DMS153 treated with DMSO at 0.1 percent for 48 hours (cell line): ENCODE data around the gene POU2F3.

Experiments used
- DNase-seq: peaks from one replicate; lab custom pipeline; 2025; ENCODE audit not compliant: unreplicated experiment; lab: John Stamatoyannopoulos, UW

The POU2F3 gene

DNA sequence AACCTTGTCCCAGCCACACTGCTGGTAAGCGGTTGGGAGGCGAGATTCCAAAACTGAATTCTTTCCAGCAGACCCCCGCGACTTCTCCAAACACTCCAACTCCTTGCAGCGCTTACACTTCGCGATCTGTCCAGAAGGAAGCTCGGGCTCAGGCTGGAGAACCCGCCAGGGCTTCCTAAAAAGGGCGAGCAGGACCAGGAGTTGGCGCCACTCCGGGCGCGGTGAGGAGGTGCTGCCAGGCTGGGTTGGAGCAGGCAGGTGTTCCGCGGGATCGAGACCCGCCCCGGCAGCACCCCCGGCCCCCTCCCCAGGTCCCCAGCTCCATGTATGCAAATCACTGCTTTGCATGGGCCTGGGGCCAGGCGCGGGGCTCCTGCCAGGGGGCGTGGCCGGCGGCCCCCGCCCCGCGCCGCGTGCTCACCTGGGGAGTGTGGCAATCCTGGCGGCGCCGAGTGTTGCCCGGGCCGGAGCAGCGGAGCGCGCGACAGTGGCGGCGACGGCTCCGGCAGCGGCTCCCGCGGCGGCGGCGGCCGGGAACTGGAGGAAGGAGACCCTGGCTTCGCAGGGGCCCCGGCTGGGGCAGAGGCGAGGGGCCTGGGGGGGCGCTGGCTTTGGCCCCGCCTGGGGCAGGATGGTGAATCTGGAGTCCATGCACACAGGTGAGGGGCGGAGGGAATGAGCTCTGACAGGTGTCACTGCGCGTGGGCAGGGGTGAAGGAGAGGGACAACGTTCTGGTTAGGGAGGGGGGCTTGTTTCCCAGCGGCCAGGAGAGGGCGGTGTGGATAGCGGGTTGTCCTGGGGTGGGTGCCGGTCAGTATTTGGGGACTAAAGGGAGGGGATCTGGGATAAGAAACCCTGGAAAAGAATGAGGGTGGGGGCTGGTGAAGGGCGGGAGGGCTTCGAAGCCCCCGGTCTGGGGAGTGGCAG, at the start of gene POU2F3:
TSS of gene POU2F3 (plus strand) at position 428 of the 928 bp plus-strand sequence. CDS start at position 632, 204 bp downstream.
- DNase-seq, result no peak

- DNase-seq, result no peak
These were observed 48.9 kb upstream of the POU2F3 start for GRCh38 chr11:120191058-120191457.

DNA sequence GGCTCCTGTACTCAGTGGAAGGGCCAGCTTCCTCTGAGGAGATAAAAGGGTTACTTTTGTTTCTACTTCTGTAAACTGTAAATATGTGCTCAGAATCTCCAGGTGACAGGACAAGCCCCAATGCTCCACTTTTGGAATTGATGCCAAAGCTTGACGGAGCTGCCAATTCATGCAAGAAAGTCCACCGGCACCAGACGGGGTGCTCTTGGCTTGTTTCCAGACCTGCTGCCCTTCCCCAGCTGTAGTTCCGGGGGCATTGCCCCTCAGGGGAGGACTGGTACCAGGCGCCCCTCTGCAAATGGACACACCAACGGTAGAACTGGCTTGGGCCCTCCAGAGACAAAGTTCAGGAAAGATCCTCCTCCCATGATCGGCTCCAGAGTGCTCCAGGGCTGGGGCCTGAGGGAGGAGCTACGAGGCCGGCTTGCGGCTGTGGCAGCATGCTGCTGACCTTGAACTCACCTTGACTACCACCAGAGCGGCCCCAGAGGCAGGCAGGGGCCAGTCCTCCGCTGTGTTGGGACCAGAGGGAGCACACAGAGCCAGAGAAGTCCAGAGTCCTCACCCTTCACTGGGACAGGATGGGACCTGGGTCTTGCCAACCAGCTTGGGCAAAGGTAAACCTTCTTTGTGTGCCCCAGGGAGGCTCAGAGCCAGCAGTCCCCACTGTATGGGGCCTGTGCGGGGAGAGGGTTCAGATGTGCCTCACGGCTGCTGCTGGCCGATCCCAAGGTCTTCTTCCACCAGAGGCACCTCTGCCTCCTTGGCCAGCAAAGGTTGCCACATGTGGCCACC, 46.9 kb upstream of the POU2F3 start:
- no peak for DNase-seq

- DNase-seq, result no peak
These were observed 45.8 kb upstream of the POU2F3 start for GRCh38 chr11:120194166-120194565.

DNA sequence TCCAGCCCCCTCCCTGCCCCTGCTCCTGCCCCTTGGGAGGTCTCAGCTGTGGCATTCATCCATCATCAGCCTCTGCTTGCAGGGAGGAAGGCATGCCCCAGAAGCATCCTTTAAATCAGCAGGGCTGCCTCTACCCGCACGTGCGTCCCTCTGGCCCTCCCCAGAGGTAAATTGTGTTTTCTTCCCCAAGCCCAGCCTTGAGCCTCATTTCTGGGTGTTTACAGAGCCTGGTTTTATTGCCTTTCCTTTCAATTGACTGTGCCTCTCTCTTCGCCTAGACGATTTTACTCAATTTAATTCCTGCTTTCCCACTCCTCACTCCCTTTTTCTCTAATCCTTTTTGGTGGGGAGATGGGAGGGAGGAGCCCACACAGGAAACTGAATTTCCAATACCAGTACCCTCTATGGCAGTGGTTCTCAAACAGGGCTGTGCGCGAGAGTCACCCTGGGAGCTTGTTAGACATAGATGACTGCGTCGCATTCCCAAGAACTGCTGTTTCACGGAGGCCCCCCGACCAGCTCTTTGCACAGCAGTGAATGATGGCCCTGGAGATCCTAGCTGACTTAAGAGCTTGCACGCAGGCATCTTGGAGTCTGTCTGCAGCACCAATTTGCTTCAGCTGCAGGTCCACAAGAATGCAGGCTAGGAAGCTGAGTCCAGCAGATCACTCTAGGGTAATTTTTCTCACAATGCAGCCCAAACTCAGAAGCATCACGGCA, 44.2 kb upstream of the POU2F3 start:
- DNase-seq, result no peak

DNA sequence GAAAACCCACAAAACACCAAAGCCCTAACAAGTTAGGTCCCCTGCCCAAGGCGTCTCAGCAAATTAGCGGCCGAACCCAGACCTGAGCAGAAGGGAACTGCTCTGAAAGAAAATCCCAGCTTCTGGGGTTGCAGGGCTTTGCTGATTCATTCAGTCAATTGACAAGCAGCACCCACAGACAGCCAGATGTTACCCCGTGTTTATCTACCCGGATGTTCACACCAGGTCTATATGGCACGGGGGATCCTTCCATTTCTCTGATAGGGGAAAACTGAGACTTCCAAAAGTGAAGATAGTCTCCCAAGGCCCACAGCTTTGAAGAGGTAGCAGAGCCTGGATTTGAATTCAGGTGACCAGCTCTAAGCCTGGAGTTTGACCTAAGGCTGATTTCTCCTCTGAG, 43.1 kb upstream of the POU2F3 start:
- DNase-seq, result no peak

DNA sequence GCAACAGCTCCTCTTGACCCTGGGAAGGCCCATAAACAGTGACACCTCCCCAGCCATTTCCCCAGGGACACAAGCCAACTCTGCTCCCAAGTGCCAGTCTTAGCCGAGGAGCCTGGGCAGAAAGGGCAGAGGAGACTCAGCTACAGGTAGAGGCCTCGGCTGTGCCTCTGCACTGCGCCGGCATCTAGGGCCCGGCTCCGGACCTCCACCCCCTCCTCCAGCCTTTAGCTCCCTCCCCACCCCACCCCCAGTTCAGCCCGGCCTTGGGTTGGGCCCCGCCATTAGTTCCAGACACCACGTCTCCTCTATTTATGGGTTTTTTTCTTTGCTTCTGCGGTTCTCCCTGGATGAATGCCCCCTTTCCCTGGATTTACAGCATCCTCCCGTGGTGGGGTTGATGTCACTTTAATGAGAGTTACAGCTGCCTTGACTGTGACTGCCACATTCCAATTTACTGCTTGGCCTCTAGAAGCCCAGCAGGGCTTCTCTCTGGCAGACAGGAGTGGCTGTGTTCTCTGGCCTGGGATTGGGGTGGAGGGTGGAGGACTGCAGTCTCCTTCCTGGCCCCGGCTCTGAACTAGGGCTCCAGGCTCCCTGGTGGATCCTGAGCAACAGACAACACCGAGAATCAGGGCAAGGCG, 42.6 kb upstream of the POU2F3 start:
- DNase-seq, result no peak

GRCh38 chr11:120197977-120198376, 42.0 kb upstream of the POU2F3 start:
- no peak for DNase-seq

- DNase-seq, result no peak
These were observed 41.5 kb upstream of the POU2F3 start for GRCh38 chr11:120198403-120198786.

- no peak for DNase-seq
These were observed 41.0 kb upstream of the POU2F3 start for GRCh38 chr11:120198787-120199469.

- DNase-seq, result no peak
These were observed 40.3 kb upstream of the POU2F3 start for GRCh38 chr11:120199613-120200012.

DNA sequence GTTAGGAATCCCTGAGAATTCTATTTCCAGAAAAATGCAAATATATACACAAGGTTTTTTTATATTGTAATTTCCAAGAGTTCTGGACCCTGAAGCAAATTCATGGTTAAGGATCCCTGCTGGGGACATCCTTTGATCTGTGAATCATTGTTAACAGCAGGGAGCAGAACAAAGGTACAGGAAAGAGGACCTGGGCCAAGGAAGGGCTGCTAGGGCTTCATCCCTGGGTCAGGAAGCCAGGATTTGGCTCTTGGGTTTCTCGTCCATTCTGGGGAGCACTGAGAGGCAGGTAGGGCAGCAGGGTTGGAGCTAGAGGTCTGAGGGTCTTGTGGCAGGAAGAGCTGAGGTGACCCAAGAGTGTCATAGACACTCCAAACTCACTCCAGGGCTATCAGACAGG, 39.3 kb upstream of the POU2F3 start:
- DNase-seq, result no peak

GRCh38 chr11:120201653-120202052, 38.3 kb upstream of the POU2F3 start:
- DNase-seq, result no peak

DNA sequence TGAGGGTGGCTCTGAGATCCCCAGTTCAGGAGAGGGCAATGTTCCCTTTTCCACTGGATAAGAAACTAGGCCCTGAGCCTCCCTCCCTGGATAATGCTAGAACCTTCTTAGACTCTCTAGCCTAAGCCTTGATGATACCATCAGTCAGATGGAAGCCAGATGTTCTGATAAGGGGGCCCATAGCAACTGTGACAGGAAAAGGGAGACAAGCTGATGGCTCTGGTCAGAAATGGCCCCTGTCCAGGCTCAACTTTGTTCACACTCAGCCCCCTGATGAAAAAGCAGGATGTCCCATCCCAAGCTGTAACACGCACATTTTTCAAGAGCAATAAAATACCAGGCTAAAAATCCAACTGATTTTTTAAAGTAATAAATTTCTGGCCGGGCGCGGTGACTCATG, 36.3 kb upstream of the POU2F3 start:
- no peak for DNase-seq

GRCh38 chr11:120205596-120206161, 34.3 kb upstream of the POU2F3 start:
- no peak for DNase-seq

- DNase-seq, result no peak
These were observed 32.4 kb upstream of the POU2F3 start for GRCh38 chr11:120207512-120207911.

GRCh38 chr11:120208001-120208441, 31.9 kb upstream of the POU2F3 start:
- no peak for DNase-seq

GRCh38 chr11:120208777-120209176, 31.2 kb upstream of the POU2F3 start:
- no peak for DNase-seq

GRCh38 chr11:120209746-120210625, 30.0 kb upstream of the POU2F3 start:
- DNase-seq, result no peak
